Measurements from ENCODE around the gene CHST7.
A peak's percentile ranks its signal among the peaks of the same experiment; 100 is the strongest.

Gene CHST7

GRCh38 chrX:46582325-46582724 is 8.8 kb downstream of the CHST7 start:
- peaks cover 11% of the 10 kb centered on the region for H3K4me1 Mint-ChIP-seq (ENCODE audit: low read depth)
- H3K27me3 Mint-ChIP-seq, result no peaks in the 10 kb centered on the region
- H3K36me3 Mint-ChIP-seq (ENCODE audit: low read depth), result no peaks in the 10 kb centered on the region
- H3K9me3 Mint-ChIP-seq, result no peaks in the 10 kb centered on the region
- no peak overlapping the region for H3K27ac Mint-ChIP-seq
- no peak overlapping the region for H3K4me3 Mint-ChIP-seq

- no peak overlapping the region for H3K27ac Mint-ChIP-seq
- no peaks in the 10 kb centered on the region for H3K27me3 Mint-ChIP-seq
- H3K36me3 Mint-ChIP-seq (ENCODE audit: low read depth), result no peaks in the 10 kb centered on the region
- H3K9me3 Mint-ChIP-seq, result no peaks in the 10 kb centered on the region
- peaks cover 12% of the 10 kb centered on the region for H3K4me1 Mint-ChIP-seq (ENCODE audit: low read depth)
- no peak overlapping the region for H3K4me3 Mint-ChIP-seq
Measured at GRCh38 chrX:46582966-46583365, 9.4 kb downstream of the CHST7 start.

- Mint-ChIP-seq H3K4me1 (ENCODE audit: low read depth) (peaks cover 20% of the 10 kb centered on the region), H3K27ac (no peak overlapping the region)
Measured at GRCh38 chrX:46584736-46585135, 11.2 kb downstream of the CHST7 start.

GRCh38 chrX:46587158-46587557 is 13.6 kb downstream of the CHST7 start:
- no peaks in the 10 kb centered on the region for H3K27me3 Mint-ChIP-seq
- no peaks in the 10 kb centered on the region for H3K36me3 Mint-ChIP-seq (ENCODE audit: low read depth)
- H3K9me3 Mint-ChIP-seq, result no peaks in the 10 kb centered on the region
- peaks cover 22% of the 10 kb centered on the region for H3K4me1 Mint-ChIP-seq (ENCODE audit: low read depth)
- H3K27ac Mint-ChIP-seq, result no peak overlapping the region
- peak overlapping the region; percentile 26 for H3K4me3 Mint-ChIP-seq

More at GRCh38 chrX:46584736-46585135, 11.2 kb downstream of the CHST7 start:
- no peaks in the 10 kb centered on the region for H3K36me3 Mint-ChIP-seq (ENCODE audit: low read depth)
- H3K9me3 Mint-ChIP-seq, result no peaks in the 10 kb centered on the region
- no peaks in the 10 kb centered on the region for H3K27me3 Mint-ChIP-seq
- H3K4me3 Mint-ChIP-seq, result no peak overlapping the region

- H3K4me1 Mint-ChIP-seq (ENCODE audit: low read depth), result peaks cover 22% of the 10 kb centered on the region
Measured at GRCh38 chrX:46587753-46588171, 14.2 kb downstream of the CHST7 start.

GRCh38 chrX:46588263-46588662 is 14.7 kb downstream of the CHST7 start:
- H3K4me1 Mint-ChIP-seq (ENCODE audit: low read depth), result peaks cover 22% of the 10 kb centered on the region
- H3K36me3 Mint-ChIP-seq (ENCODE audit: low read depth), result no peaks in the 10 kb centered on the region
- no peaks in the 10 kb centered on the region for H3K27me3 Mint-ChIP-seq
- H3K4me3 Mint-ChIP-seq, result peak overlapping the region; percentile 51
- peak overlapping the region; percentile 81 for H3K27ac Mint-ChIP-seq
- H3K9me3 Mint-ChIP-seq, result no peaks in the 10 kb centered on the region

More at GRCh38 chrX:46587753-46588171, 14.2 kb downstream of the CHST7 start:
- H3K27ac Mint-ChIP-seq, result peak overlapping the region; percentile 81
- peak overlapping the region; percentile 51 for H3K4me3 Mint-ChIP-seq
- H3K27me3 Mint-ChIP-seq, result no peaks in the 10 kb centered on the region
- H3K36me3 Mint-ChIP-seq (ENCODE audit: low read depth), result no peaks in the 10 kb centered on the region
- no peaks in the 10 kb centered on the region for H3K9me3 Mint-ChIP-seq

GRCh38 chrX:46589977-46590723 is 16.6 kb downstream of the CHST7 start:
- no peak overlapping the region for H3K27ac Mint-ChIP-seq
- H3K4me3 Mint-ChIP-seq, result no peak overlapping the region
- no peaks in the 10 kb centered on the region for H3K36me3 Mint-ChIP-seq (ENCODE audit: low read depth)
- H3K27me3 Mint-ChIP-seq, result no peaks in the 10 kb centered on the region
- no peaks in the 10 kb centered on the region for H3K9me3 Mint-ChIP-seq
- H3K4me1 Mint-ChIP-seq (ENCODE audit: low read depth), result peaks cover 22% of the 10 kb centered on the region

- no peak overlapping the region for H3K4me3 Mint-ChIP-seq
Measured at GRCh38 chrX:46595084-46595483, 21.5 kb downstream of the CHST7 start.

GRCh38 chrX:46597208-46597607 is 23.6 kb downstream of the CHST7 start:
- H3K4me3 Mint-ChIP-seq, result no peak overlapping the region
- peaks cover 6% of the 10 kb centered on the region for H3K36me3 Mint-ChIP-seq (ENCODE audit: low read depth)
- H3K9me3 Mint-ChIP-seq, result no peaks in the 10 kb centered on the region
- H3K27ac Mint-ChIP-seq, result no peak overlapping the region
- no peaks in the 10 kb centered on the region for H3K4me1 Mint-ChIP-seq (ENCODE audit: low read depth)
- H3K27me3 Mint-ChIP-seq, result no peaks in the 10 kb centered on the region

More at GRCh38 chrX:46595084-46595483, 21.5 kb downstream of the CHST7 start:
- no peaks in the 10 kb centered on the region for H3K9me3 Mint-ChIP-seq
- H3K4me1 Mint-ChIP-seq (ENCODE audit: low read depth), result peaks cover 3% of the 10 kb centered on the region
- H3K27ac Mint-ChIP-seq, result no peak overlapping the region
- H3K27me3 Mint-ChIP-seq, result no peaks in the 10 kb centered on the region
- H3K36me3 Mint-ChIP-seq (ENCODE audit: low read depth), result no peaks in the 10 kb centered on the region

- no peaks in the 10 kb centered on the region for H3K9me3 Mint-ChIP-seq
- H3K4me3 Mint-ChIP-seq, result no peak overlapping the region
- no peak overlapping the region for H3K27ac Mint-ChIP-seq
- peaks cover 11% of the 10 kb centered on the region for H3K36me3 Mint-ChIP-seq (ENCODE audit: low read depth)
- H3K4me1 Mint-ChIP-seq (ENCODE audit: low read depth), result no peaks in the 10 kb centered on the region
- H3K27me3 Mint-ChIP-seq, result no peaks in the 10 kb centered on the region
Measured at GRCh38 chrX:46597771-46598170, 24.2 kb downstream of the CHST7 start.

GRCh38 chrX:46599051-46599560 is 25.5 kb downstream of the CHST7 start:
- Mint-ChIP-seq H3K27ac (no peak overlapping the region), H3K4me3 (no peak overlapping the region), H3K36me3 (ENCODE audit: low read depth) (peaks cover 20% of the 10 kb centered on the region), H3K4me1 (ENCODE audit: low read depth) (no peaks in the 10 kb centered on the region), H3K9me3 (no peaks in the 10 kb centered on the region), H3K27me3 (no peaks in the 10 kb centered on the region)

- Mint-ChIP-seq H3K27ac (no peak overlapping the region), H3K27me3 (no peaks in the 10 kb centered on the region), H3K4me1 (ENCODE audit: low read depth) (no peaks in the 10 kb centered on the region), H3K36me3 (ENCODE audit: low read depth) (peaks cover 28% of the 10 kb centered on the region), H3K9me3 (no peaks in the 10 kb centered on the region), H3K4me3 (no peak overlapping the region)
Measured at GRCh38 chrX:46601283-46601682, 27.7 kb downstream of the CHST7 start.

- Mint-ChIP-seq H3K36me3 (ENCODE audit: low read depth) (peaks cover 36% of the 10 kb centered on the region), H3K4me1 (ENCODE audit: low read depth) (no peaks in the 10 kb centered on the region), H3K27me3 (no peaks in the 10 kb centered on the region), H3K4me3 (no peak overlapping the region), H3K9me3 (no peaks in the 10 kb centered on the region), H3K27ac (no peak overlapping the region)
Measured at GRCh38 chrX:46602468-46603102, 29.0 kb downstream of the CHST7 start.

- peaks cover 27% of the 10 kb centered on the region for H3K36me3 Mint-ChIP-seq (ENCODE audit: low read depth)
- H3K4me3 Mint-ChIP-seq, result no peak overlapping the region
- H3K27ac Mint-ChIP-seq, result no peak overlapping the region
- no peaks in the 10 kb centered on the region for H3K27me3 Mint-ChIP-seq
- H3K4me1 Mint-ChIP-seq (ENCODE audit: low read depth), result peaks cover 27% of the 10 kb centered on the region
- H3K9me3 Mint-ChIP-seq, result no peaks in the 10 kb centered on the region
Measured at GRCh38 chrX:46607916-46608315, 34.4 kb downstream of the CHST7 start.

- no peaks in the 10 kb centered on the region for H3K9me3 Mint-ChIP-seq
- H3K36me3 Mint-ChIP-seq (ENCODE audit: low read depth), result peaks cover 30% of the 10 kb centered on the region
- H3K4me3 Mint-ChIP-seq, result no peak overlapping the region
- H3K27me3 Mint-ChIP-seq, result no peaks in the 10 kb centered on the region
- peaks cover 27% of the 10 kb centered on the region for H3K4me1 Mint-ChIP-seq (ENCODE audit: low read depth)
- H3K27ac Mint-ChIP-seq, result no peak overlapping the region
Measured at GRCh38 chrX:46610070-46610658, 36.6 kb downstream of the CHST7 start.
